ENCODE measurements around the gene SSTR4. TPM values are rescaled to one million over a fixed set of nuclear protein-coding genes. Genes with fewer than 3 reads are reported as not detected.

Gene SSTR4
- total RNA-seq, 1 experiment from 2014 or later: not detected

DNA sequence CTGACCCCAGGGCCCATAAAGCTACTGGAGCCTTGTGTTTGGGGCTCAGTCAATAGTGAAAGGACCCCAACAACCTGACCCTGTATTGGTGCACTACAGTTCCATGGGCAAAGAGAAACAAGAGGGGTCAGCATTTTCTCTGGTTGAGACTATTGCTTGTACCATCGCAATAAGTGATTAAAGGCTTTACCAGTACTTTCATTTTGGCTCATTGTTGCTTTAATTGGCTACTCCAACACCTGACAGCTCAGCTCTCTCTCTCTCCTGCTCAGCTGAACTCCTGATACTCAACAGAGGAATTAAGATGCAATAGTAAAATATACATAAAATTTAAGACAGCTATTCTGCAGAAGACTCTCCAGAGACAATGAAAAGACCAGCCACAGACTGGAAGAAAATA is 33.2 kb downstream of the SSTR4 start:
- TF ChIP-seq SIN3A (IDR thresholded peaks at IDR 0.05; ENCODE audit: borderline replicate concordance, insufficient read depth, low read depth, low read length) (no peak), POLR2AphosphoS5 (IDR thresholded peaks at IDR 0.05; ENCODE audit: low read depth, low read length) (no peak), TCF7L2 (IDR thresholded peaks at IDR 0.05; ENCODE audit: low read depth, low read length) (no peak)
- TF ChIP-seq, protein P1, sequence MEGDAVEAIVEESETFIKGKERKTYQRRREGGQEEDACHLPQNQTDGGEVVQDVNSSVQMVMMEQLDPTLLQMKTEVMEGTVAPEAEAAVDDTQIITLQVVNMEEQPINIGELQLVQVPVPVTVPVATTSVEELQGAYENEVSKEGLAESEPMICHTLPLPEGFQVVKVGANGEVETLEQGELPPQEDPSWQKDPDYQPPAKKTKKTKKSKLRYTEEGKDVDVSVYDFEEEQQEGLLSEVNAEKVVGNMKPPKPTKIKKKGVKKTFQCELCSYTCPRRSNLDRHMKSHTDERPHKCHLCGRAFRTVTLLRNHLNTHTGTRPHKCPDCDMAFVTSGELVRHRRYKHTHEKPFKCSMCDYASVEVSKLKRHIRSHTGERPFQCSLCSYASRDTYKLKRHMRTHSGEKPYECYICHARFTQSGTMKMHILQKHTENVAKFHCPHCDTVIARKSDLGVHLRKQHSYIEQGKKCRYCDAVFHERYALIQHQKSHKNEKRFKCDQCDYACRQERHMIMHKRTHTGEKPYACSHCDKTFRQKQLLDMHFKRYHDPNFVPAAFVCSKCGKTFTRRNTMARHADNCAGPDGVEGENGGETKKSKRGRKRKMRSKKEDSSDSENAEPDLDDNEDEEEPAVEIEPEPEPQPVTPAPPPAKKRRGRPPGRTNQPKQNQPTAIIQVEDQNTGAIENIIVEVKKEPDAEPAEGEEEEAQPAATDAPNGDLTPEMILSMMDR (IDR thresholded peaks at IDR 0.05): no peak
- TF ChIP-seq, protein P2, sequence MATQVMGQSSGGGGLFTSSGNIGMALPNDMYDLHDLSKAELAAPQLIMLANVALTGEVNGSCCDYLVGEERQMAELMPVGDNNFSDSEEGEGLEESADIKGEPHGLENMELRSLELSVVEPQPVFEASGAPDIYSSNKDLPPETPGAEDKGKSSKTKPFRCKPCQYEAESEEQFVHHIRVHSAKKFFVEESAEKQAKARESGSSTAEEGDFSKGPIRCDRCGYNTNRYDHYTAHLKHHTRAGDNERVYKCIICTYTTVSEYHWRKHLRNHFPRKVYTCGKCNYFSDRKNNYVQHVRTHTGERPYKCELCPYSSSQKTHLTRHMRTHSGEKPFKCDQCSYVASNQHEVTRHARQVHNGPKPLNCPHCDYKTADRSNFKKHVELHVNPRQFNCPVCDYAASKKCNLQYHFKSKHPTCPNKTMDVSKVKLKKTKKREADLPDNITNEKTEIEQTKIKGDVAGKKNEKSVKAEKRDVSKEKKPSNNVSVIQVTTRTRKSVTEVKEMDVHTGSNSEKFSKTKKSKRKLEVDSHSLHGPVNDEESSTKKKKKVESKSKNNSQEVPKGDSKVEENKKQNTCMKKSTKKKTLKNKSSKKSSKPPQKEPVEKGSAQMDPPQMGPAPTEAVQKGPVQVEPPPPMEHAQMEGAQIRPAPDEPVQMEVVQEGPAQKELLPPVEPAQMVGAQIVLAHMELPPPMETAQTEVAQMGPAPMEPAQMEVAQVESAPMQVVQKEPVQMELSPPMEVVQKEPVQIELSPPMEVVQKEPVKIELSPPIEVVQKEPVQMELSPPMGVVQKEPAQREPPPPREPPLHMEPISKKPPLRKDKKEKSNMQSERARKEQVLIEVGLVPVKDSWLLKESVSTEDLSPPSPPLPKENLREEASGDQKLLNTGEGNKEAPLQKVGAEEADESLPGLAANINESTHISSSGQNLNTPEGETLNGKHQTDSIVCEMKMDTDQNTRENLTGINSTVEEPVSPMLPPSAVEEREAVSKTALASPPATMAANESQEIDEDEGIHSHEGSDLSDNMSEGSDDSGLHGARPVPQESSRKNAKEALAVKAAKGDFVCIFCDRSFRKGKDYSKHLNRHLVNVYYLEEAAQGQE (IDR thresholded peaks at IDR 0.05; ENCODE audit: insufficient read depth in 1 of 2, low read depth in 2 of 2, low read length in 1 of 2): no peak
- no TSS peak for BruUV-seq (replicated peaks)
- H3K4me1 ChIP-seq (ENCODE audit: control insufficient read depth, insufficient read depth, low read length): no peaks in the 10 kb centered on the region
- H3K36me3 ChIP-seq (ENCODE audit: control insufficient read depth, insufficient read depth, low read length): no peaks in the 10 kb centered on the region
- ATAC-seq (no peak), DNase-seq (ENCODE audit: low read depth, low spot score) (no peak)
- H3K9me3 ChIP-seq (ENCODE audit: control insufficient read depth, insufficient read depth, low read depth, low read length): no peaks in the 10 kb centered on the region
- CTCF ChIA-PET: no interaction called here
- H3K27ac ChIP-seq (ENCODE audit: low read length): no peak overlapping the region
- intact Hi-C loops (cut with micrococcal nuclease; ENCODE audit: unreplicated experiment) (no loop called here), in situ Hi-C loops (cut with HindIII; ENCODE audit: low pct_unique_long_range_greater_than_20kb, low sequenced_read_pairs) (no loop called here)
- H3K27me3 ChIP-seq (ENCODE audit: control insufficient read depth, insufficient read depth, low read length): peaks cover 8% of the 10 kb centered on the region; the same call in 1 of the 2 replicates
- POLR2A ChIA-PET: no interaction called here
- no peak overlapping the region for H3K4me3 ChIP-seq (ENCODE audit: low read depth in 2 of 2, low read length in 2 of 2)

DNA sequence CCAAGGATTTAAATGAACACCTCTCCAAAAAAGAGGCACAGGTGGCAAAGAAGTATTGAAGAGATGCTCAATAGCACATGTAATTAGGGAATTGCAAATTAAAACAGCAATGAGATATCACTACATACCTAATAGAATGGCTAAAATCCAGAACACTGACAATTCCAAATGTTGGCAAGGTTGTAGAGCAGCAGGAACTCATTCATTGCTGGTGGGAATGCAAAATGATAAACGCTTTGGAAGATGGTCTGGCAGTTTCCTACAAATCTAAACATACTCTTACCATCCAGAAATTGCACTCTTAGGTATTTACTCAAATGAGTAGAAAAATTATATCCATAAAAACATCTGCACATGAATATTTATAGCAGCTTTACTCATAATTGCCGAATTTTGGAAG is 34.0 kb downstream of the SSTR4 start:
- ATAC-seq: no peak
- ChIA-PET CTCF (no interaction called here), POLR2A (no interaction called here)
- H3K27me3 ChIP-seq (ENCODE audit: control insufficient read depth, insufficient read depth, low read length): peaks cover 6% of the 10 kb centered on the region; the same call in 1 of the 2 replicates
- no peak for DNase-seq (ENCODE audit: low read depth, low spot score)
- no TSS peak for BruUV-seq (replicated peaks)
- TF ChIP-seq, protein P2 (IDR thresholded peaks at IDR 0.05; ENCODE audit: insufficient read depth in 1 of 2, low read depth in 2 of 2, low read length in 1 of 2): no peak
- TF ChIP-seq TCF7L2 (IDR thresholded peaks at IDR 0.05; ENCODE audit: low read depth, low read length) (no peak), POLR2AphosphoS5 (IDR thresholded peaks at IDR 0.05; ENCODE audit: low read depth, low read length) (no peak), SIN3A (IDR thresholded peaks at IDR 0.05; ENCODE audit: borderline replicate concordance, insufficient read depth, low read depth, low read length) (no peak)
- TF ChIP-seq, protein P1 (IDR thresholded peaks at IDR 0.05): no peak
- intact Hi-C loops (cut with micrococcal nuclease; ENCODE audit: unreplicated experiment): no loop called here
- no peaks in the 10 kb centered on the region for H3K36me3 ChIP-seq (ENCODE audit: control insufficient read depth, insufficient read depth, low read length)
- H3K27ac ChIP-seq (ENCODE audit: low read length): no peak overlapping the region
- H3K4me3 ChIP-seq (ENCODE audit: low read depth in 2 of 2, low read length in 2 of 2): no peak overlapping the region
- no peaks in the 10 kb centered on the region for H3K4me1 ChIP-seq (ENCODE audit: control insufficient read depth, insufficient read depth, low read length)
- H3K9me3 ChIP-seq (ENCODE audit: control insufficient read depth, insufficient read depth, low read depth, low read length): no peaks in the 10 kb centered on the region
- in situ Hi-C loops (cut with HindIII; ENCODE audit: low pct_unique_long_range_greater_than_20kb, low sequenced_read_pairs): no loop called here

All from Panc1 (cell line).